CD4-positive, alpha-beta T cell treated with Interleukin-4 for 4 hours (primary cell): Measurements from ENCODE around the gene PLPP3.

Experiments
- DNase-seq: peaks from one replicate; pipeline ENCODE4 v3.0.0-alpha.2; 2020

The PLPP3 gene

DNA sequence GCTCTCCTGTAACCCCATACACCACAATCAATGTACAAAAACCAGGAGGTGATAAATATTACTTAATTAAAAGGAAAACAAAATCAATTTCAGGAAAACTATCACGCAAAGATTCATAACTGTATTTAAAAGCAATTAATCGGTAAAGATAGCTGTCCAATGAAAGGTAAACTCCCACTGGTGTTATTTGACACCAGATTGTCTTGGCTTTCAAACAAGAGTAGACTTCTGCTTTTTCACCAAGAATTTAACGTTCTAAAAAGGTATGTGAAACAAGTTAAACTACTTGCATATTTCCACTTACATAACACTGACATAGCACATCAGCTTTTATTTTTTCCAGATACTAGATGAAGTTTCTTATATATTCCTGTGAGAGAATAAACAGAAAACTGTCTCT is 3.5 kb downstream of the PLPP3 start:
- DNase-seq = no peak

DNA sequence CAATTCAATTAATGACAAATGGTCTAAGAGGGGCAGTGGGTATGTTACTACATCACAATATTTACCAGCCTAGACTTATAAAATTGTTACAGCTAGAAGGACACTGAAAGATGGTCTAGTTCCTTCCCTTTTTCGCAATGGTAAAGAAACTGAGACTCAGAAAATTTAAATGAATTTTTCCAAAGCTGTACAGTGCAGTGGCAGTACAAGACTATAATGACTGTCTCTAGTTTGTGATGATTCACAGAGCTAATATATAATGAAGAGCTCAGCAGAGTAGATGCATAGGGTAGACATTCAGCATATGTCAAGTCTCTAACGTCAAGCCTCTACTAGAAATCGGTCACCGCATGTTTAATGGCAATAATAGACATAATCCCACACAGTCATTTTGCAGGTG is 4.6 kb downstream of the PLPP3 start:
- DNase-seq = no peak

DNA sequence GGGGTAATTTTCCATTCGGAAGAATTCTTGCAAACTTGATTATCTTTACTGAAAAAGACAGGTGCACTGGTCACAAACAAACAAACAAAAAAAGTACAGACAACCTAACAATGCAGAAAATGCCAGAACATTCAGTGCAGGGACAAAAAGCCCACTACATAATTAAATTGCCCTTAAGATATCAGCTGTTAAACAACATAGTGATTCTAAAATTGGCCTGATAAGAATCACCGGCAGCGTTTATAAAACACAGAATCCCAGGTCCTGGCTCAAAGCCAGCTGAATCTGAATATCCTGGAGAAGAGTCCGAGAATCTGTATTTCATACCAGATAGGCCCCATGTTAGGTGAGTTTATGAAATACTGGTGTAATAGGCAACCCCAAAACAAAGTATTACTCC is 6.1 kb downstream of the PLPP3 start:
- DNase-seq = no peak

DNA sequence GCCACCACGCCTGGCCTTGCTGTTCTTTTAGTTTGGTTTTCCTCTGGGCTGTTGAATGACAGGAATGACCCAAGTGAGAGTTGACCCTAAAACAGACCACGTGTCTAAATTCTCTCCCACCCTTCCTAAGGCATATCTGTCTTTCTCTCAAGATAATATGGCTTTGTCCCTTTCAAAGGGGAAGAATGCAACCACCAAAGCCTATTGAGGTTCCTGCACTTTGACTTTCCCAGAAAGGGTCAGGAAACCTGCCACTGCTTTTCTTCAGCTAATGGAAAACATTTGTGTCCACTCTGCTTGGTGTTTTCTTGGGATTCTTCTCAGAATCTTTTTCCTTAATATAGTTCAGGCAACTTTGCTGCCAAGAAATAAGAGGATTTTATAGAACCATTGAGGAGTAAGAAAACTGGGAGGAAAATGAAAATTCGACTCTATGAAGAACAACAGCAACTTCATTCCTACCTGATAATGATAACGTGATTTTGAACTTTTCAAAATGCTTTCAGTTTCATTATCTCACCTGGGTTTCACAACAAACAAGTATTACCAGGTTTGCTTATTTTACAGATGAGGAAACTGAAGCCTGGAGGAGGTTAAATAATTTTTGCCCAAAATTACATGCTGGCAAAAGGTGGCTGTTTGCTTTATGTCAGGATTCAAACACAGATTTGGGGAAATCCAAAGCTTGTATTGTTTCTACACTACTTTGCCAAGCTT is 6.9 kb downstream of the PLPP3 start:
- DNase-seq = no peak

DNA sequence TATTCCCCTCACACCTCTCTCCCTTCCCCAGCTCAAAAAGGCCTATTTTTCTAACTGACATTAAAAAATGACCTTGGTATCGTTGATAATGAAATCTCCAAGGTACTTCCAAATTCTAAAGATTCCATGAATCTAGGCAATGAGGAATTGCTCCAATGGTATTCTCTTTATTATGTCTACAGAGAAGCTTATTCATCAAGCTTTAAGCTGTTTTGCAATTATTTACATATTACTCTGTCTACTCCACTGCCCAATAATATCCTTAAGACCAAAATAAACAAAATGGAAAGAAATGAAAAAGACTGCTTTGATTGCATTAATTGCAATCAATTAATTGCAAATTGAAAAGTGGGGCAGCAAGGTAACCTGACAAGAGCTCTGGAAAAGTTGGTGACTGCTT is 7.9 kb downstream of the PLPP3 start:
- no peak for DNase-seq

DNA sequence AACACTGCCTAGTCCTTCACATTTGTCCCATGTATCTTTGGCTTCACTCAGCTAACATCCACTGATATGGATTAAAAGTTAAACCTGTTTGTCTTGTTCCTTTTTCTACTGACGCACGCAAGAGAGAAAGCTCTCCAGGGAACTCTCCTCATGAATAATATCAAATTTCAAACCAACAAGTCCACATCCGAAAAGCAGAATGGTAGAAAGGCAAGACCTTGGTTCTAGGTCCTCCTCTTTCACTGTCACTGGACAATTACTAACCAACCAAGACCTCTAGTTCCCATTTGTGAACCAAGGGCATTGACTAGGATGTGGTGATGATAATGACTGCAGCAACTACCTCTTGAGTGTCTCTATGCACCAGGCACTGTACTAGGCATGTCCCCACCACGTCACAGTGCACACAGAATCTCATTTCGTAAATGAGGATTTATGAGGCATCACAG is 8.4 kb downstream of the PLPP3 start:
- DNase-seq = no peak

DNA sequence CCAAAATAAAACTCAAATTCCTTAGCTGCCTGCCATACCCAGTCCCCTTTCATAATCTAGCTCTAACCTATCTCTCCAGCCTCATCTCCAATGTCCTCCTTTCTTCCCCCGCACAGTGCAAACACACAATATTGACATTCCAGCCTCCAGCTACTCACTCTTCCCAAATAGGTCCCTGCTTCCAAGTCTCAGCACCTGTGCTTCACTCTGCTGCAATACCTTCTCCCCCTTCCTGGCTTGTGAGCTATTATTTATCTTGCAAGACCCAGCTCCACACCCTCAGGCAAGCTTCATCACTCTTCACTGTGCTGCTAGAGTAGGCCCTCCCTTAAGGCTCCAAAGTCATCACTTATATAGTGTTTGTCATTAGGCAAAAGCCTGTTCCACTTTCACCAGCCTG is 9.7 kb downstream of the PLPP3 start:
- no peak for DNase-seq

DNA sequence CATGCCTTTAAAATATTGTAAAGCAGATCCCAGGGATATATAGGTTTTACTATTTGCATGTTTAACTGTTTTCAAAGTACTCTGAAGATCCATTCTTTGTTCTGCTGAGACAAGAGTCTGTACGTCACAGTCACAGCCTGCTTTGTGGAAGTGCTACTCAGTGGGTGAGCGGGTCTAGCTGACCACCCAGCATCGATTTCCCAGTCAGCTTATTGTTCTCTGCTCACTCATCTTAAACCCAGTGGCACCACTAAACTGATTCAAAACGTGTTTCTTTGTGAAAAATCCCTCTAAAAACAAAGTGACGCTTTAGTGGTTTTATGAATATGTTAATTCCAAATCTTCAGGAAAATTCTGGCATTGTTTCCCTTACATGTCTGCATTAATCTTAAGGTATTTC is 12.4 kb downstream of the PLPP3 start:
- DNase-seq = no peak

DNA sequence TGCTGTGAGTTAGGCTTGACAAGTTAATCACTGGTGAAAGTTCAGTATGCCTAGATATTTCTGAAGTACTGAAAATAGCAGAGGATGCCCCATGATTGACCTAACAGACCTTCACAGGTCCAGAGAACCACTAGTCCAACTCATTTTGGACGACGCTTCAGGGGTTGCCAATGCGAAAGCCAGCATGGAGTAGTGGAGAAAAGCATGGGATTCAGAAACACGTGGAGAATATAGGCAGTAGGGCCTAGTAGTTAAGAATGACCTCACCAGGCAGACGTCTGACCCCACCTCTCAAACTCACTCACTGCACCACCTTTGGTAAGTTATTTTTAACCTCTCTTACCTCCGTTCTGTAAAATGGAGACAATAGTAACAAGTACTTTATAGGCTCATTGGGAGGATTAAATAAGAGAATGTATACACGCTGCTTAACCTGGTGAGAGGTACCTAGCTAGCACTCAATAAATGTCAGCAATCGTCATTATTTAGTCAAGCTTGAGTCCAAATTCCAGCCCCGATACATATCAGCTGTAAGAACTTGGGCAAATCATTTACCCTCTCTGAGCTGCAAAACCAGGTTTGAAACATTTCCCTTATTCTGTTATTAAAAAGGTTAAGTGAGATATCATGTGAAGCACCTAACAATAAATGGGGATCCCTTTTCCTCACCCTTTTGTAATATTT is 13.2 kb downstream of the PLPP3 start:
- no peak for DNase-seq

DNA sequence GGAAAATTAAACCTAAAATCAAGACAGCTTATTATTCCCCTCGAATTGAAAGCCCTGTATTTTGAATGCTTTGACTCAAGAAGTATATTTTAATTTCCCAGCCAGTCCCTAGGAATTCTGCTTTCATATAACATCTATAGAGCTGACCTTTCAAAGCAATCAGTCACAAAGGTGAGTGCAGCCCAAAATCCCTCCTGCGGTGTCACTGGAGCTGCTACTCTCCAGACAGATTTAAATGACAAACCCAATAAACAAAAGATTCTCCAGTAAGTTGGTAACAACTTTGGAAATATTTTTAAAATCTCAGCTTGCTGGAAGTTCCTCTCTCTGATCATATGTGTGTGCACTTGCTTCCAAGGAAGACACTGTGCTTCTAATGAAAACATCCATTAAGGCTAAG is 14.7 kb downstream of the PLPP3 start:
- DNase-seq = no peak

DNA sequence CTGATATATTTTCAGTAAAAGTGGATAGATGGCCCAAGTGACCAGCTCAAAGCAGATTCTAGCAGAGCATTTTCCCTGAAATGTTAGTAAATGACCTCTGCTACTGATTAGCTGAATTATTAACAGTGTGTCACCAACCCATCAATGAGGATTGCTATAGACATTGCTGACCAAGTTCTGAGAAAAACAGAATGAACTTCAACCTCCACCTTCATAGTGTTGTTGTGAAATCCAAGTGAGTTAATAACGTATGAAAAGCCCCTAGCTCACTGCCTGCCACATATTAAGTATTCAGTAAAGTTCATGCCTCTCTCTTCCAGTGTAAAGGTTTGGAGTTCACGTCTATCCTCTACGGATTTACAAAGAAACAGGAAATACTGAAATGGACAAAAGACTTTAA is 15.8 kb downstream of the PLPP3 start:
- no peak for DNase-seq

DNA sequence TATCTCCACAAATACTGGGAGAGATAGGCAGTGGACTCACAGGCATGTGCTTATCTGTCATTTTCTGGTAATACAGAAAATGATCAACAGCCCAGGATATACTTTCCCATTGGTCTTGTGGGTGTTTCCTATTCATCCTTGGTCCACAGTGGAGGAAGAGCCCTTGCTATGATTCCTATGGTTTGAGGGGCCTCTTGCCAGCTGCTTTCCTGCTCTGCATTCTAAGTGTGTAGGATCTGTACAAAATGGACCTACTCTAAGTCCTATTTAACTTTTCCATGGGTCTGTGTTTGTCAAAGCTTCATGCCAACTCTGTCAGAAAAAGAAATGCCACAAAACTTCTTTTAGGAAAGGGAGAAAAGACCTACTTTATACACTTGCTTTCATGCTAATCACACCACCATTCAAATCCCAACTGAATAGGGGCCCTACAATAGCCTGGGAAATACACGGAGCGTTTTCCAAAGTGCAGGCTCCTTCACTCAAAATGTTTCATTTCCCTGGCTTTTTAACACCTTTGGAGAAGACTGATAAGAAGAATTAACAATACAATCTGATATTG is 16.4 kb downstream of the PLPP3 start:
- DNase-seq = no peak

DNA sequence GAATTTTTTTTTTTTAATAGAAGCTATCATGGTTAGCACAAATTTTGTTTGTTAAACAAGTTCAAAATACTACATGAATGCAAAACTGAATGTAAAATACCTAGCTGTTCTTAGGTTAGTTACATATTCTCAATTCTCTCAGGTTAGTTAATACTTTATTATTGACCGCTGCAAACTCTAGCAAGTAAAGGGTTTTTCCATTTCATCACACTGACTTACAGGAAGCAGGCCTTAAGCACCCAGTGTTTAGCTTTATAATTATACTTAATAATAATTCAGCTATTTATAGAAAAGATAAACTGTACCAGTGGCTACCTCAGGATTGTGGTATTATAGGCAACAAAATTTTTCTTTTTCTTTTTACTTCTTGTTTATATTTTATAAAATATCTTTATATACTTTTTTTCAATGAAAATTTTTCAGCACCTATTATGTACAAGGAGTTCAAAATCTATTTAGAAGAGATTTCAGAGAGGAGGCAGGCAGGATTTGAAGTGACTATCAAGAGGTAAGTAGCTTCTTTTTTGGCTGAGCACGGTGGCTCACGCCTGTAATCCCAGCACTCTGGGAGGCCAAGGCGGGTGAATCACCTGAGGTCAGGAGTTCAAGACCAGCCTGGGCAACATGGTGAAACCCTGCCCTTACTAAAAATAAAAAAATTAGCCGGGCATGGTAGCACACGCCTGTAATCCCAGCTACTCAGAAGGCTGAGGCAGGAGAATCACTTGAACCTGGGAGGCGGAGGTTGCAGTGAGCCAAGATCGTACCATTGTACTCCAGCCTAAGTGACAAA is 17.9 kb downstream of the PLPP3 start:
- no peak for DNase-seq

DNA sequence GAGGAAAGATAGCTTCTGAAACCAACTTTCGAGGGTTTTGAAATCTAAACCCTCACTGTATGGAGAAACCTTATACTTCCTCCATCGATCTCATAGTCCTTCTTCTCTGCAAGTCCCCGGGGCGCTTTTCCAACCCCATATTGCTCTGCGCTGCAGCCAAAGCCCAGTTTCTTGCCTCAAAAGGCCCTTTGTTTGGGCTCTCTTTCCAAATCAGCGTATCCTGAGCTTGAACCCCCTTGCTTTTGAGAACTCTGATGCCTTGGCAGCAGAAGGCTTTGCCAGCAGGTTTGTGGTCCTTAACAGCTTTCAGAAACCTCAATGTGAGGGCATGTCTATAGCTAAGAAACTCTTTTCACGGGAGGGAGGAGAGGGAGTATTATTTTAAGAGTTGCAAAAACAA is 21.6 kb downstream of the PLPP3 start:
- DNase-seq = no peak

DNA sequence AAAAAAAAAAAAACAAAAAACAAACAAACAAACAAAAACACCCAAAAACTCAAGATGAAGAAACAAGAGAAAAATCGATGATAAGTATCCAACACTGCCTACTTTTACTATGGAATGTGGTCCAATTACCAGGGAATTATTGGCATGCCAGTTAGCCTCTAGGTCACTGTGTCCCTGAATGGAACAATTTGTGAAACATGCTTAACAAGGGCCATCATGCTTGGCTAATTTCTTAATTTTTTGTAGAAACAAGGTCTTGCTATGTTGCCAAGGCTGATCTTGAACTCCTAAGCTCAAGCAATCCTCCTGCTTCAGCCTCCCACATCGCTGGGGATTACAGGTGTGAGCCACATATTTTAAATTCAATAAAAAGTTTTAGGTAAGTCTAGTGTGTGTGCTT is 23.9 kb downstream of the PLPP3 start:
- no peak for DNase-seq

DNA sequence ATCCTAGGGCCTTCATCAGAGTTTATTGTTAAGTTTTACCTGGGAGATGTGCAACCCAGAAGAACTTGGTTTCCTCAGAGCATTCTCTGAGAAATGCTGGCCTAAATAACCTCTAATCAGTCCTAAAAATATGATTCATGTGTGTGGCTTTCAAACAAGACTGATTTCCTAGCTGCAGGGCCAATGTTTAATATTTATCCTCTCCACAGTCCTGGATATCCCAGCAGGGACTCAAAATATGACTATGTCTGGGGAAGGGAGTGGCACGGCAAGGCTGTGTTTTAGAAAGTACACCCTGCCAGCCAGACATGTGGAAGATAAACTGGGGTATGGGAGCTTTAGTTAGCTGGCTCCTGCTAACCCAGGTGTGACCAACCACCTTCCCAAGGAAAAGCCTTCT is 26.3 kb downstream of the PLPP3 start:
- no peak for DNase-seq

DNA sequence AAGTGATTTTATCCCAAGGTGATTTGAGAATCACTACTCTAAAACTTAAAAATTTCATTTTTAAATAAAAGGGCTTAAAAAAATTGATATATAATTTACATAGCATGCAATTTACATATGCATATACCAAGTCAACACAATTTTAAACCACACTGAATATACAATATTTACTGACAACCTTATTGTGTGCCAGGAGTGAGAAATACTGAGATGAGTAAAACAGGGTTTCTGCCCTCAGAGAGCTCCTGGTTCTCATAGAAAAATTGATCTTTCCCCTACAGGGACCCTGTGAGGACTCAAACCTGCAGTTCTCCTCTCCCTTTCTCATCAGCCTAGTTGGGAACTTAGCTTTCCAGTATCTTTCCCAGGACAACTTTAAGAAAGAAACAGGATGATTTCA is 27.0 kb downstream of the PLPP3 start:
- no peak for DNase-seq

DNA sequence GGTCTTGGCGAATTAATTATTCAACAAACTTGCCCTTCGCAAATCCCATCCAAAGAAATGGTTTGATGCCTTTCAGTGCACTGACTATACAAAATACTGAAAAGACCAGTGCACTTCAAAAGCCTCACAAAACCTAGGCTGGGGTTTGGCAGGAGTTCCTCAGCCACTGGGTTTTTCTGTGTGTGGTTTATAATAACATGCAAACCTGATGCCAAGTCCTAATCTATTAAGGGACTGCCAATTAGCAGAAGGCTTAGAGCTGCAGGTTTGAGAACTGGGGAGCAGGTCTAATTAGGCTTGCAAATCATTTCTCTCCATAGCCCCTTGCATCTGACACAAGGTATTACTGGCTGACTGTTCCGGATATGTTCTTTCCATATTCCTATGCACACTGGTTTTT is 27.7 kb downstream of the PLPP3 start:
- DNase-seq = no peak

DNA sequence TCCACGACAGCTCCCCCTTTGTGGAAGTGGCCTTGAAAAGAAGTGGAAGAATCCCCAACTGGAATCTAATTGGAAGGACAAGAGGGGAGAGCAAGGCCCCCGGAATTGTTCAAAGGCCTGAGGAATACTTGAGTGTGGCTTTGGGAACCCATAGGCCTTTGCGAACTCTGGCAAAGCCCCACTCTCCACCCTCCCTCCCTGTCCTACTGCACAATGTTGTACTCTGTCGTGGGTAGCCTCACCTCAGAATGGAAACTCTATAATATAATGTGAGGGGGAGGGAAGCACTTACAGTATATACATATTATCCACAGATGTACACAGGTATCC is 28.5 kb downstream of the PLPP3 start:
- DNase-seq = no peak

DNA sequence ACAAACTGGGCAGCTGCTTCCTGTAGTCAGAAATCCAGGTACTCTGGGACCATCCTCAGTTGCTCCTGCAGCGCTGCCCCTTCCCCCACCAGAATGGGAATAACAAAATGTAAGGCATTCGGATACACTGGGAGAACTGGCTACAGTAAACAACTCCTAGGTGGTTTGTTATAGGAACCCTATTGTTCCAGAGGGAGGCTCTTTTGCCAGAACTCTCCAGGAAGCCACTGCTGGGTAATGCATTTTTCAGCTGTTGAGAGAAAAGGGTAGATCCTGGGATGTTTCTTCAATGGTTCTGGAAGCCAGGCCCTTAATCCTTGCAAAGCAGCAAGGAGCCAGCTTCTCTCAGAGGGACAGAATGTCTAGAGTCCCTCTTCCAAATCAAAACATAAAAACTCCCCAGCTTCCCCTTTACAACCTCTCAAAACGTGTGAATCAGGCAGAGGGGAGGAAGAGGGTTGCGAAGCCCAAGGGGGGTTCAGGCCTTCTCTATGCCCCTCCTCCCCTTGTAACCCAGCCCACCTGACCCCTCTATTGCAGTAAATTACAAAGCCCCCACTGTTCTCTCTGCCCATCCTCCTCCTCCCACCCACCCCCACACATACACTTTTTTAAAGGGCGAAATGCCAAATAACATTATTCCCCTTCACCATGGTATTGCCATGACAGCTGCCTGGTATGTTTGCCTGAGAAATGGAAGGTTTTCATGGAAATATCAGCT is 29.1 kb downstream of the PLPP3 start:
- DNase-seq = no peak

DNA sequence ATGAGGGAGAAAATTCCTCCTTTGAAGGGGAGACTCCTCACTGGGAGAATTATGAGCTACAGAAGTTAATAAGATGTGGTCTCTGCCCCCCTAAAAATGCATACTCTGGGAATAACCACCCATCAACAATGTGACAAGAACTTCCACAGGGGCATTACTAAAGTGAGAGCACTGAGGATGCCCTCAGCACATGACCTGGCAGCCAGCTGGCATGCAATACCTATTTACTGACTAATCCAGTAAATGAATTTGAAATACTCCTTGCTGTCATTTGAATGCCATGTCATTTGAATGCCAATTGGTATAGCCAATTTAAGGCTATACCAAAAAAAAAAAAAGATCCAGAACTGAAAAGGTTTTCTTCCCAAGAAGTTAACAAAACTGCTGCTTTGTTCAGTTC is 30.8 kb downstream of the PLPP3 start:
- no peak for DNase-seq

DNA sequence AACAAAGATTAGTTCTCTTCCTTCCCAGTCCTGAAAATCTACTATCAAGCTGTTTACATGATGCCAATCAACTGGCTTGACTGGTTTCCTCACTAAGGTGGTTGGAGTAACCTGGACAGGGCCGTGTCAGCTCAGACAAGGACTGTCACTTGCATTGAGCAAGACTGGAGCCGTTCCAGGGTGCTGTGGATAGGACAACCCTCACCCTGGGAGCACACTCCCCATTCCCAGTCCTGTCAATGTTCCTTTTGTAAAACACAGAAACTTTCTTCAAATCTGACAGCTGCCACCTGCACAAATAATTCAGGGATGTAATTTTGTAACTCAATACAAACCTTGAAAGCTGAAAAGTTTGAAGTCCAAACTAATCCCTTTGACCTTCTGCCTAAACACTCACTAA is 31.4 kb downstream of the PLPP3 start:
- DNase-seq = no peak

DNA sequence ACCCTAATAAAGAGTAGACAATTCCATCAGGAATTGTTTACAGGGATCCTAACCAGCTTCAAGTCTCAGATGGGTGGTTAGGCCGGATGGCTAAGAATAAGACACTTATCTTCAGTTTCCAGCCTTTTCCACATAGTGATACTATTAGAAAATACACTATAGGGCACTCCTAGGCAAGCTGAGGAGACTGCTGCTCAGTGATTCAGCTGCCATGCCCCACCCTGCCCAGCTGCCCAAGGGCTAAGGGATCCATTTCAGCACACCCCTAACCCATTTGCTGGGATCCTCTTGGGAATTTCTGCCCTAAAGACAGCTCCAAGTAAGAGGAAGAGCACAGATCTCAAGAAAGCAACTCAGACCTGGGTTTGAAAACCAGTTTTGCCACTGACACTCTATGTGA is 31.9 kb downstream of the PLPP3 start:
- no peak for DNase-seq
